ENCODE data around the gene PLCH2.
A peak's percentile ranks its signal among the peaks of the same experiment; 100 is the strongest.

DNA sequence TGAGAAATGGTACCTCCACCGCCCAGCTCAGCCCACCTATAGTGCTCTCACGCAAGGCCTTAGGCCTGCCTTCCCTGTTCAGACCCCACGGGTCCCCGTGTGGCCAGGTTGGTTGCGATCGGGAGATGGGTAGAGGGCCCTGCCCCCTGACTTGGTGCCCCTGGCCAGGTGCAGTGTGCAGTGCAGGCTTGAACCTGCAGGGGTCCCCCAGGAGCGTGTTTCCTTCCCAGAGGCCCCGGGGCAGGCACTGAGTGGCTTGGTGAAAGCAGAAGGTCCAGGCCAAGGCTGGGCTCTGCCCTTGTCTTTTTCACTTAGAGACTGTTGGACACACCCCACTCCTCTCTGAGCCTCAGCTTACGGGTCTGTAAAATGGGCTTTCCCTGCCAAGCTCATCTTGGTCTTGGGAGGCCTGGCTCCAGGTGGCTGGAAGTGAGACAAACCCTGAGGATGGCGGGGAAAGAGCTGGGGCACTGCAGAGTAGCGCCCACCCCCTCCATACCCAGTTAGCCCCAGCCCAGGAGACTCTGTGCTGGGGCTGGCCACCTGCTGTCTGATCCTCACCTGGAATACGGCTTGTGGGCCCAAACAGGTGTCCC lies 63.3 kb downstream of the PLCH2 start:
- TF ChIP-seq EZH2 (IDR thresholded peaks at IDR 0.05; ENCODE audit: borderline replicate concordance, low read depth, low read length, severe bottlenecking) (no peak), CTCF (IDR thresholded peaks at IDR 0.05; ENCODE audit: borderline replicate concordance, extremely low read depth, low read length, poor library complexity, severe bottlenecking) (peak; percentile 47)

All from DND-41 (cell line).